Right lobe of liver (tissue), 4 donors: ENCODE measurements around the gene TMED8.

Source experiments
- POLR2A ChIP-seq: fragments of 450-650 bp; IDR thresholded peaks from one replicate; pipeline ENCODE4 v1.6.1; 2017; ENCODE audit warnings: antibody characterized with exemption, mild to moderate bottlenecking
- TF ChIP-seq, protein P1 (sequence below), 4 donors: fragments of 200-600 bp in 3 of 4; fragments of 450-650 bp in 1 of 4; IDR thresholded peaks; one replicate each; pipeline versions ENCODE4 v1.5.1 to v1.8.0; 2016 to 2022; ENCODE audit warnings: antibody characterized with exemption in 4 of 4, mild to moderate bottlenecking in 2 of 4
- donor health status: DM: no; HTN: no; CAD: no.
- donor health status: DM: no; HTN: no; CAD: no.
- donor health status: DM: no; HTN: yes; CAD: no.

DNA sequence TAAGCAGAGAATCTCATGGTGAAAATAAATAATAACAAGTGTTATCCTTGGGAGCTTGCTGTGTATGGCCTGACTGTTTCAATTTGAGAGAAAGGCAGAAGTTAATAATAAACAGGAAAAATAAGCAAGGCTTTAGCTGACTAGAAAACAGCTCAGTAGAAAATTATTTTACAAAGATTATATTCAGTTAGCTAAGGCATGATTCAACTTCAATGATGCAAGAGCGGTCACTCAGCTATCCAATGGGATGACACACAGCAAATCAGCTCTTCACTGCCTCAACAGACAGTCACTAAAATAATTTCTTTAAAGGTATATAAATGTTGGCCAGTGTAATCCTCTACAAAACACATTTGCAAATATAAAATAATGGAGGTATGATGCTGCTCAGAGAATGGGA is 37.5 kb downstream of the TMED8 start:
- TF ChIP-seq, protein P1, sequence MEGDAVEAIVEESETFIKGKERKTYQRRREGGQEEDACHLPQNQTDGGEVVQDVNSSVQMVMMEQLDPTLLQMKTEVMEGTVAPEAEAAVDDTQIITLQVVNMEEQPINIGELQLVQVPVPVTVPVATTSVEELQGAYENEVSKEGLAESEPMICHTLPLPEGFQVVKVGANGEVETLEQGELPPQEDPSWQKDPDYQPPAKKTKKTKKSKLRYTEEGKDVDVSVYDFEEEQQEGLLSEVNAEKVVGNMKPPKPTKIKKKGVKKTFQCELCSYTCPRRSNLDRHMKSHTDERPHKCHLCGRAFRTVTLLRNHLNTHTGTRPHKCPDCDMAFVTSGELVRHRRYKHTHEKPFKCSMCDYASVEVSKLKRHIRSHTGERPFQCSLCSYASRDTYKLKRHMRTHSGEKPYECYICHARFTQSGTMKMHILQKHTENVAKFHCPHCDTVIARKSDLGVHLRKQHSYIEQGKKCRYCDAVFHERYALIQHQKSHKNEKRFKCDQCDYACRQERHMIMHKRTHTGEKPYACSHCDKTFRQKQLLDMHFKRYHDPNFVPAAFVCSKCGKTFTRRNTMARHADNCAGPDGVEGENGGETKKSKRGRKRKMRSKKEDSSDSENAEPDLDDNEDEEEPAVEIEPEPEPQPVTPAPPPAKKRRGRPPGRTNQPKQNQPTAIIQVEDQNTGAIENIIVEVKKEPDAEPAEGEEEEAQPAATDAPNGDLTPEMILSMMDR (IDR thresholded peaks at IDR 0.05) = no peak
- TF ChIP-seq POLR2A = no peak
